ENCODE data around the gene DPPA3.
"Not testable (repeated sequence)": the region's sequence is repeated elsewhere in the genome, so short reads cannot be mapped to it uniquely, and the experiment has no call there.

The DPPA3 gene

DNA sequence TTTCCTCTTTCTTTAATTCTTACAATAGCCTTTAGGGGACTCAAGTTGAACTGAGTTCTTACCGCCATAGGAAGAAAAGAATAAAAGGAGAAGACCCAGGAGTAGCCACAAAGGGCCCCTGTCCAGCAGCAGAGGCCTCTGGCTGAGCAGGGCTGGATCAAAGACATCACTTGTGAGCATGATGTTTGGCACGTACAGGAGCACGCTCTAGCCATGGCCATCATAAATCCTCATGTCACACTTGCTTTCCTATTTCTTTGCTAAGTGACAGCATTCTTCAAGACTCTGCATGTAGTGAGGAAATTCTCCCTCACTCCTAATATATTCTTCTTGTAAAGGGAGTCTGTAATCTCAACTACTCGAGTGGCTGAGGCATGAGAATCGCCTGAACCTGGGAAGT is 20.3 kb downstream of the DPPA3 start:
- DNase-seq = peak; percentile 10

DNA sequence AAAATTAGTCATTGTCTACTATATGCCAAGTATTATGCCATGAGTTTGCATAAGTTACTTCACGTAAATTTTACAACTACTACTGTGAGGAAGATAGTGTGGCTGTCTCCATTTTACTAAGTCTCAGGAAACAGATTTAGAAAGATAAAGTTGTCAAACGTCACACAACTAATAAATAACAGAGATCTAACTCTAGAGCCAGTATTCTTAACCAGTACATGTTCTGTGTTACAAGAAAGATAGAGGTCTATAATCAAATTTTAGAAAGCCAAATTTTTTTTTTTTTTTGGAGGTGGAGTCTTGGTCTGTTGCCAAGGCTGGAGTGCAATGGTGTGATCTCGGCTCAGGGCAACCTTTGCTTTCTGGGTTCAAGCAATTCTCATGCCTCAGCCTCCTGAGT is 21.8 kb downstream of the DPPA3 start:
- no peak for DNase-seq

DNA sequence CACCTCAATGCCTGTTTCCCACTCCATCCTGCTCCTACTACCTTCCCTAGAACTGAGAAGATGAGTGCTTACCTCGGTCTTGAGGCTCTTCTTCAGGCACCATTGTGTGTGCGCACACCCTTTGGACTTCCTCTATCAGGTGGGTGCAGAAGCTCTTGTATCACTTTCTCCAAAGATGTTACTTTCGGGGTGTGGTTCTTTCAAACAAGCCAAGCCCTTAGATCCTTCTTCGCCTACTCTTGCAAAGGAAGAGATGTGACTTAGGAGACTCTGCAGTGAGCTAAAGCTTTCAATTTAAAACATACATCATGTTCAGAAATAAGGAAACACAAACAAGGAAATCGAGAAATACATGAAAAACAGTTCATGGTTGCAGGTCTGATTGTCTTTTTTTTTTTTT is 36.0 kb downstream of the DPPA3 start, which contains the start of gene CLEC4C:
TSS of gene CLEC4C (minus strand) at position 130 of the 400 bp plus-strand sequence. CDS start at position 103, 27 bp downstream.
- no peak for DNase-seq

DNA sequence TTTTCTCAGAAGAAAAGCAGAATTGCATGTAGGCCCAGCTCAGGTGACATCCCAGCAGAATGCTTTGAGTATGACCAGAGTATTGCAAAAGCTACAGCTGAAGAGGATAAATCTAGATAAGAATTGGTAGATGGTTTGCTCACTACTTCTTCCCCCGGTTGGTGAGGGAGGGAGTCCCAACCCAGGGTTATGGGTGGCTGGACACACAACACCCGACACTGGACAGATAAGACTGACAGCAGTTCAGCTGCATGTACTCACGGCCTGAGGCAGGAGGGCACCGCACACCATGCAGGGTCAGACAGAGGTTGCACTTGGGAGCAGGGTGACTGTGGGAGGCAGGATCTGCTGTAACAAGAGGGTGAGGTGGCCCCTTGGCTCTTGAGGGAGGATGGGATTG is 37.6 kb downstream of the DPPA3 start:
- DNase-seq = no peak

DNA sequence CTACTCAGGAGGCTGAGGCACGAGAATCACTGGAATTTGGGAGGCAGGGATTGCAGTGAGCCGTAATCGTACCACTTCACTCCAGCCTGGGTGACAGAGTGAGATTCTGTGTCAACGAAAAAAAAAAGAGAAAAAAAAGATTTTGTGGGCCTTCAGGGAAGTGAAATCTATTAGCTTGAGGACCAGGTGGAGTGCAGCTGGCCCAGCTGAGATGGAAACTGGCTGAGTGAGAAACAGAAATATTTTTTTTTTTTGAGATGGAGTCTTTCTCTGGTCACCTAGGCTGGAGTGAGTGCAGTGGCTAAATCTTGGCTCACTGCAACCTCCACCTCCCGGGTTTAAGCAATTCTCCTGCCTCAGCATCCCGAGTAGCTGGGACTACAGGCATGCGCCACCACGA is 38.2 kb downstream of the DPPA3 start:
- no peak for DNase-seq

DNA sequence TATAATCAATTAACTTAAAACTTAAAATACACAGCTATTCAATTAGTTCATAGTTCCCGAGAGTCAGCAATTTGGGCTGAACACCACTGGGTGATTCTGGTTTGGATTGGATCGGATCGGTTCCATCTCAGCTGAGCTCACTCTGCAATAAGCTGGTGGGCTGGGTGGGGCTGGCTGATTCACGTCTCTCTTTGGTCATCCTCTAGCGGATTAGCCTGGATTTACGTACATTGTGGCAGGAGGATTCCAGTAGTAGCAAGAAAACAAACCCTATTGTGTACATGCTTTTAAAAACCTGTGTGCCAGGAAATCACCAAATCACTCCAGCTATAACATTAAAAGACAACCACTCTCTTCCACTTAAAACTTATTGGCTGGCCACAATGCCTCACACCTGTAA is 39.1 kb downstream of the DPPA3 start:
- DNase-seq = no peak

DNA sequence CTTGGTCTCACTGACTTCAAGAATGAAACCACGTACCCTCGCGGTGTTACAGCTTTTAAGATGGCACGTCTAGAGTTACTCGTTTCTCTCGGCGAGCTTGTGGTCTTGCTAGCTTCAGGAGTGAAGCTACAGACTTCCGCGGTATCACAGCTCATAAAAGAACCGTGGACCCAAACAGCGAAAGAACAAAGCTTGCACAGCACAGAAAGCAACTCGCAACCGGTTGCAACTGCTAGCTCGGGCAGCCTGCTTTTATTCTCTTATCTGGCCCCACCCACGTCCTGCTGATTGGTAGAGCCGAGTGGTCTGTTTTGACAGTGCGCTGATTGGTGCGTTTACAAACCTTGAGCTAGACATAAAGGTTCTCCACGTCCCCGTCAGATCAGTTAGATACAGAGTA is 40.2 kb downstream of the DPPA3 start:
- DNase-seq = no peak

DNA sequence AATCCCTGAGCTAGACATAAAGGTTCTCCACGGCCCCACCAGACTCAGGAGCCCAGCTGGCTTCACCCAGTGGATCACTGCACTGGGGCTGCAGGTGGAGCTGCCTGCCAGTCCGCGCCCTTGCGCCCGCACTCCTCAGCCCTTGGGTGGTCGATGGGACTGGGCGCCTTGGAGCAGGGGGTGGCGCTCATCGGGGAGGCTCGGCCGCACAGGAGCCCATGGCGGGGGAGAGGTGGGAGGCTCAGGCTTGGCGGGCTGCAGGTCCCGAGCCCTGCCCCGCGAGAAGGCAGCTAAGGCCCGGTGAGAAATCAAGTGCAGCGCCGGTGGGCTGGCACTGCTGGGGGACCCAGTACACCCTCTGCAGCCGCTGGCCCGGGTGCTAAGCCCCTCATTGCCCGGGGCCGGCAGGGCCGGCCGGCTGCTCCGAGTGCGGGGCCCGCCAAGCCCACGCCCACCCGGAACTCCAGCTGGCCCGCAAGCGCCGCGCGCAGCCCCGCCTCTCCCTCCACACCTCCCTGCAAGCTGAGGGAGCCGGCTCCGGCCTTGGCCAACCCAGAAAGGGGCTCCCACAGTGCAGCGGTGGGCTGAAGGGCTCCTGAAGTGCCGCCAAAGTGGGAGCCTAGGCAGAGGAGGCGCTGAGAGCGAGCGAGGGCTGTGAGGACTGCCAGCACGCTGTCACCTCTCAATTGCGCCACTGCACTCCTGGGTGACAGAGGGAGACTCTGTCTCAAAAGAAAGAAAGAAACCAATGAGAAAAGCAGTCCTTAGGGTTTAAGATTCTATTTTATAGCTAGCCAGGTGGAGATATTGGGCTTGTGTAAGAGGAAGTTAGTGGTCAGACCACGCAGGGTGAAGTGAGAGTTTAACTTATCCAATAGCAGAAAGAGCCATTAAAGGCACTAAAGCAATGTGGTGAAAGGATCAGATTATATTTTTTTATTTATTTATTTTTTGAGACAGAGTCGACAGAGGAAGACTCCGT is 41.0 kb downstream of the DPPA3 start:
- DNase-seq = not testable (repeated sequence)

DNA sequence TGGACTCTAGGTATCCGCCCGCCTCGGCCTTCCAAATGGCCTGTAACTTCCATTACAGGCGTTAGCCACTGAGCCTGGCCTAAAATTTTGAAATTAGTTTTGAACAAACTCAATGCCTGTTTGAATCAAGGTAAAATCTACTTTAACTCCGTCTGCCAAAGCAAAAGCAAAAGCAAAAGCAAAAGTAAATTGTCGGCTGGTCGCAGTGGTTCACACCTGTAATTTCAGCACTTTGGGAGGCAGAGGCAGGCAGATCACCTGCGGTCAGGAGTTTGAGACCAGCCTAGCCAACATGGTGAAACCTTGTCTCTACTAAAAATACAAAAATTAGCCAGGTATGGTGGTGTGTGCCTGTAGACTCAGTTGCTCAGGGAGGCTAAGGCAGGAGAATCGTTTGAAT is 44.4 kb downstream of the DPPA3 start:
- DNase-seq = not testable (repeated sequence)

DNA sequence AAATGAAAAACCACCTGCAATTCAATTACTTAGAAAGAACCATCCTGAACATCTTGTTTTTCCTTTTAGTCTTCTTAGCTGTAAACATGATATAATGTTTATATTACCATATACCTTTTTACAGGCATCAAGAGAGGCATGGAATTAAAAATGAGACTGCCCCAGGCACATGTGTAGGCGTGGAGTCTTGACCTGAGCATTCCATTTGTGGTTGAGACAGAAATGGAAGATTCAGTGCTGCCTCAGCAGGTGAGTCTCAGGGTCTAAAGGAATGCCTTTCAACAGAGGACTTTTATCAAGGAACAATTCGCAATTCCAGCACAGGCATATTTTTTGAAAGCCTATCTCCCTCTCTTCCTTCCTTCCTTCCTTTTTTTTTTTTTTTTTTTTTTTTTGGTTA is 45.8 kb downstream of the DPPA3 start:
- no peak for DNase-seq

DNA sequence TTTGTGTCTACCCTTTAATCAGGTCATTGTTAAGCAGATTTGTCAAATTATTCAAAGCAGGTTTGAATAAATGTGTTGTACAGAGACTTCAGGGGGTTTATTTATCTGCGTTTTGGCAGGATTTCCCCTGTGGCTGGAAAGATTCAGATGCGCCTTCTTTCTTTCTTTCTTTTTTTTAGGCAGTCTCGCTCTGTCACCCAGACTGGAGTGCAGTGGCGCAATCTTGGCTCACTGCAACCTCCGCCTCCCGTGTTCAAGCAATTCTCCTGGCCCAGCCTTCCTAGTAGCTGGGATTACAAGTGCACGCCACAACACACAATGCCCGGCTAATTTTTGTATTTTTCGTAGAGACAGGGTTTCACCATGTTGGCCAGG is 47.5 kb downstream of the DPPA3 start:
- no peak for DNase-seq

Data from fibroblast of upper back skin (primary cell).